Skin of body (tissue), 2 donors: Measurements from ENCODE around the gene PTPRN2. TPM values are rescaled to one million over a fixed set of nuclear protein-coding genes. Genes with fewer than 3 reads are reported as not detected.

ENCODE experiments used
- DNase-seq: peaks from one replicate; lab custom pipeline; 2025; lab: John Stamatoyannopoulos, UW
- total RNA-seq: library from RNA; depleted of rRNA; stranded (reverse); fragments of >200 nt; gene quantifications from one replicate; pipeline ENCODE4 v1.2.3, GENCODE V29; 2014

The PTPRN2 gene
- total RNA-seq, 1 donor from 2014 or later = 0.99 TPM

- no peak for DNase-seq
Measured at GRCh38 chr7:158556721-158557440, 30.7 kb downstream of the PTPRN2 start.

GRCh38 chr7:158555034-158555520, 32.5 kb downstream of the PTPRN2 start:
- DNase-seq = no peak

- DNase-seq = no peak
Measured at GRCh38 chr7:158550886-158551452, 36.7 kb downstream of the PTPRN2 start.

- no peak for DNase-seq
Measured at GRCh38 chr7:158550394-158550700, 37.3 kb downstream of the PTPRN2 start.

GRCh38 chr7:158549616-158550393, 37.8 kb downstream of the PTPRN2 start:
- peak; percentile 70 for DNase-seq

GRCh38 chr7:158549176-158549615, 38.4 kb downstream of the PTPRN2 start:
- DNase-seq = no peak

GRCh38 chr7:158548726-158549125, 38.9 kb downstream of the PTPRN2 start:
- DNase-seq = no peak

- no peak for DNase-seq
Measured at GRCh38 chr7:158547817-158548216, 39.8 kb downstream of the PTPRN2 start.

GRCh38 chr7:158546626-158547025, 41.0 kb downstream of the PTPRN2 start:
- DNase-seq = no peak

- no peak for DNase-seq
Measured at GRCh38 chr7:158546214-158546613, 41.4 kb downstream of the PTPRN2 start.

GRCh38 chr7:158544708-158545107, 42.9 kb downstream of the PTPRN2 start:
- no peak for DNase-seq

GRCh38 chr7:158543840-158544239, 43.8 kb downstream of the PTPRN2 start:
- no peak for DNase-seq

GRCh38 chr7:158542651-158543566, 44.7 kb downstream of the PTPRN2 start:
- no peak for DNase-seq

- DNase-seq = peak; percentile 15
Measured at GRCh38 chr7:158541346-158542010, 46.1 kb downstream of the PTPRN2 start.

- DNase-seq = no peak
Measured at GRCh38 chr7:158539711-158540146, 47.9 kb downstream of the PTPRN2 start.

GRCh38 chr7:158538156-158538946, 49.3 kb downstream of the PTPRN2 start:
- DNase-seq = no peak

- no peak for DNase-seq
Measured at GRCh38 chr7:158537516-158537882, 50.1 kb downstream of the PTPRN2 start.

- DNase-seq = no peak
Measured at GRCh38 chr7:158536871-158537515, 50.6 kb downstream of the PTPRN2 start.

GRCh38 chr7:158535079-158535478, 52.5 kb downstream of the PTPRN2 start:
- no peak for DNase-seq
